Retinal pigment epithelial cell (primary cell): ENCODE data around the gene SLC16A12.

Experiments
- DNase-seq: peaks from one replicate; pipeline ENCODE4 v3.0.0-alpha.2; 2010; ENCODE audit warnings: low read depth
- H3K4me3 ChIP-seq: 2 replicates; pipeline ENCODE4 v1.5.1; 2011; ENCODE audit warnings: mild to moderate bottlenecking, low read length, control low read depth, moderate library complexity
- CTCF ChIP-seq: conservative IDR thresholded peaks from 2 replicates; pipeline ENCODE4 v1.5.1; 2011; ENCODE audit warnings: low read depth, low read length, control low read depth, inconsistent platforms

SLC16A12 gene

GRCh38 chr10:89478739-89479654 is 56.4 kb downstream of the SLC16A12 start:
- H3K4me3 ChIP-seq = no peak overlapping the region
- TF ChIP-seq CTCF = no peak
- DNase-seq = no peak

- peak; percentile 19 for TF ChIP-seq CTCF
- H3K4me3 ChIP-seq = no peak overlapping the region
- no peak for DNase-seq
These were observed 57.2 kb downstream of the SLC16A12 start for GRCh38 chr10:89478085-89478738.

GRCh38 chr10:89476150-89476549 is 59.2 kb downstream of the SLC16A12 start:
- TF ChIP-seq CTCF = no peak
- DNase-seq = no peak
- no peak overlapping the region for H3K4me3 ChIP-seq

GRCh38 chr10:89475591-89475998 is 59.8 kb downstream of the SLC16A12 start:
- no peak for TF ChIP-seq CTCF
- no peak for DNase-seq

GRCh38 chr10:89475125-89475524 is 60.3 kb downstream of the SLC16A12 start:
- no peak for TF ChIP-seq CTCF
- no peak for DNase-seq
- no peak overlapping the region for H3K4me3 ChIP-seq

More at GRCh38 chr10:89475591-89475998, 59.8 kb downstream of the SLC16A12 start:
- no peak overlapping the region for H3K4me3 ChIP-seq

- TF ChIP-seq CTCF = no peak
- no peak overlapping the region for H3K4me3 ChIP-seq
- DNase-seq = no peak
These were observed 60.9 kb downstream of the SLC16A12 start for GRCh38 chr10:89474452-89474851.
